GM21825 (cell line): ENCODE results near the gene TADA2A.
"Not testable (repeated sequence)": the region's sequence is repeated elsewhere in the genome, so short reads cannot be mapped to it uniquely, and the experiment has no call there.

ENCODE experiments used
- ATAC-seq: cut with Tn5 transposase; IDR thresholded peaks from one replicate; pipeline ENCODE4 v1.9.1; 2021; ENCODE audit warnings: mild to moderate bottlenecking, moderate library complexity; ENCODE audit not compliant: unreplicated experiment

TADA2A gene

GRCh38 chr17:37399265-37399803 is 7.4 kb upstream of the TADA2A start:
- ATAC-seq, result no peak

- no peak for ATAC-seq
Measured at GRCh38 chr17:37400505-37400904, 6.2 kb upstream of the TADA2A start.

GRCh38 chr17:37405522-37405921 is 1.2 kb upstream of the TADA2A start:
- not testable (repeated sequence) for ATAC-seq

GRCh38 chr17:37405955-37406634 is 591 bp upstream of the TADA2A start:
- peak; percentile 34 for ATAC-seq

GRCh38 chr17:37408145-37408479 is 1.4 kb downstream of the TADA2A start:
- ATAC-seq, result not testable (repeated sequence)

GRCh38 chr17:37410357-37410756 is 3.7 kb downstream of the TADA2A start:
- ATAC-seq, result no peak

- ATAC-seq, result no peak
Measured at GRCh38 chr17:37413875-37414519, 7.3 kb downstream of the TADA2A start.

GRCh38 chr17:37417852-37418251 is 11.2 kb downstream of the TADA2A start:
- ATAC-seq, result no peak

GRCh38 chr17:37422971-37423625 is 16.4 kb downstream of the TADA2A start:
- ATAC-seq, result no peak

- no peak for ATAC-seq
Measured at GRCh38 chr17:37425268-37425667, 18.6 kb downstream of the TADA2A start.

- no peak for ATAC-seq
Measured at GRCh38 chr17:37429039-37429438, 22.4 kb downstream of the TADA2A start.

GRCh38 chr17:37429453-37429852 is 22.8 kb downstream of the TADA2A start:
- ATAC-seq, result no peak

GRCh38 chr17:37430051-37430627 is 23.5 kb downstream of the TADA2A start:
- no peak for ATAC-seq

GRCh38 chr17:37432671-37433070 is 26.0 kb downstream of the TADA2A start:
- ATAC-seq, result no peak

- ATAC-seq, result no peak
Measured at GRCh38 chr17:37438141-37438540, 31.5 kb downstream of the TADA2A start.

- ATAC-seq, result no peak
Measured at GRCh38 chr17:37440424-37440823, 33.7 kb downstream of the TADA2A start.

- not testable (repeated sequence) for ATAC-seq
Measured at GRCh38 chr17:37441369-37442014, 34.8 kb downstream of the TADA2A start.

- ATAC-seq, result no peak
Measured at GRCh38 chr17:37446027-37446426, 39.3 kb downstream of the TADA2A start.

GRCh38 chr17:37447641-37448040 is 41.0 kb downstream of the TADA2A start:
- ATAC-seq, result no peak

- no peak for ATAC-seq
Measured at GRCh38 chr17:37450112-37450511, 43.4 kb downstream of the TADA2A start.

- ATAC-seq, result not testable (repeated sequence)
Measured at GRCh38 chr17:37457801-37458200, 51.1 kb downstream of the TADA2A start.
